GM12891 (cell line): Measurements from ENCODE around the gene NKAIN2.

Experiments
- PAX5 ChIP-seq: IDR thresholded peaks from 2 replicates; pipeline ENCODE4 v1.6.1; 2011; ENCODE audit warnings: low read length, moderate library complexity, mild to moderate bottlenecking; ENCODE audit not compliant: insufficient read depth, severe bottlenecking
- POLR2A ChIP-seq: IDR thresholded peaks from 2 replicates; pipeline ENCODE4 v1.6.1; 2011; ENCODE audit warnings: low read depth, low read length, control low read depth
- POLR2AphosphoS5 ChIP-seq: IDR thresholded peaks from 2 replicates; pipeline ENCODE4 v1.6.1; 2011; ENCODE audit warnings: low read depth, low read length, control low read depth
- POU2F2 ChIP-seq: IDR thresholded peaks from 2 replicates; pipeline ENCODE4 v1.6.1; 2011; ENCODE audit warnings: low read depth, mild to moderate bottlenecking, control low read depth, low read length, moderate library complexity

DNA sequence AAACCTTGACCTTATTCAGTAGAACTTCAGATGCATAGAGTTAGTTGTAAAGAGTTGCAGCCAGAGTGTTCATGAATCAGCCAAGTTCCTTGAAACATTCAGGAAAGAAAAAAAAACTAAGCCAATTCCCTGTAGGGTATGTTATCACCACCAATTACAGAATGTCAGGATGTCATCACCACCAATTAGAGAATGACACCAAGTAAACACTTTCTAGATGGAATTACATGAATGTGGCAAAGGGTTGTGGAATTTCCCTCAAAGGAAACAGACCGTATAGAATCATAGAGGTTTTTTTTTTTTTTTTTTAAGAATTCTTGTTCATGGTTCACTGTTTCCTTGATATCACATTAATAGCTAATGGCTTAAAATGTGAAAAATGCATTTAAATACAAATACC lies 686.5 kb downstream of the NKAIN2 start:
- no peak for TF ChIP-seq POLR2A
- no peak for TF ChIP-seq PAX5
- TF ChIP-seq POLR2AphosphoS5 = no peak
- TF ChIP-seq POU2F2 = no peak
